ENCODE data around the gene BRINP3. TPM values are rescaled to one million over a fixed set of nuclear protein-coding genes. Genes with fewer than 3 reads are reported as not detected.

The BRINP3 gene
- total and polyA plus RNA-seq, 2 donors (not counting 3 experiments of a cell fraction or from before 2014, with no cell fraction given) = not detected

DNA sequence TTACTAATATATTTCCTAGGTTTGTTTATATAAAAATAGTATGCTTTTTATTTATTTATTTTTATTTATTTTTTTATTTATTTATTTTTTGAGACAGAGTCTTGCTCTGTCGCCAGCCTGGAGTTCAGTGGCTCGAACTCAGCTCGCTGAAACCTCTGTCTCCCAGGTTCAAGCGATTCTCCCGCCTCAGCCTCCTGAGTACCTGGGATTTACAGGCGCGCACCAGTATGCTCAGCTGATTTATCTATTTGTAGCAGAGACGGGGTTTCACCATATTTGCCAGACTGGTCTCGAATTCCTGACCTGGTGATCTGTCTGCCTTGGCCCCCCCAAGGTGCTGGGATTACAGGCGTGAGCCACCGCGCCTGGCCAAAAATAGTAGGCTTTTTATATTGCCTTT is 33.2 kb downstream of the BRINP3 start:
- BruUV-seq (replicated peaks) = no TSS peak
- Histone ChIP-seq H3K4me2 (ENCODE audit: insufficient read depth, low read length) (no peak overlapping the region), H3K4me1 (ENCODE audit: control insufficient read depth, extremely low read depth, insufficient read depth, low read length) (no peaks in the 10 kb centered on the region), H2AFZ (ENCODE audit: low read depth, low read length) (no peak overlapping the region), H3K9me3 (replicated peaks; ENCODE audit: control insufficient read depth, insufficient read depth, low read length) (no peaks in the 10 kb centered on the region), H3K27ac (ENCODE audit: insufficient read depth, low read depth, low read length) (no peak overlapping the region), H3K79me2 (ENCODE audit: control insufficient read depth, insufficient read depth, low read length) (no peaks in the 10 kb centered on the region), H3K27me3 (ENCODE audit: control insufficient read depth in 2 of 2, insufficient read depth in 2 of 2, low read length in 2 of 2) (no peaks in the 10 kb centered on the region), H3K9ac (replicated peaks; ENCODE audit: extremely low read depth, insufficient read depth, low read length) (no peak overlapping the region), H3K36me3 (ENCODE audit: control insufficient read depth in 2 of 2, extremely low read depth in 1 of 2, insufficient read depth in 2 of 2, low read length in 2 of 2) (no peaks in the 10 kb centered on the region), H4K20me1 (replicated peaks; ENCODE audit: control insufficient read depth, extremely low read depth, insufficient read depth, low read length) (no peaks in the 10 kb centered on the region), H3K4me3 (replicated peaks in 1 of 3; ENCODE audit: insufficient read depth in 1 of 3, low read depth in 1 of 3, low read length in 3 of 3) (no peak overlapping the region), H3K9me1 (replicated peaks; ENCODE audit: control insufficient read depth, extremely low read depth, insufficient read depth, low read length) (no peaks in the 10 kb centered on the region)
- ChIA-PET POLR2A (no interaction called here), CTCF (no interaction called here)
- no peak for FAIRE-seq
- intact Hi-C loops (cut with micrococcal nuclease) (no loop called here), dilution Hi-C loops (cut with MboI; ENCODE audit: extremely low pct_ligation_motif_present, low sequenced_read_pairs) (no loop called here)
- DNase-seq (ENCODE audit: low read depth, low spot score) = no peak
- TF ChIP-seq, protein P1, sequence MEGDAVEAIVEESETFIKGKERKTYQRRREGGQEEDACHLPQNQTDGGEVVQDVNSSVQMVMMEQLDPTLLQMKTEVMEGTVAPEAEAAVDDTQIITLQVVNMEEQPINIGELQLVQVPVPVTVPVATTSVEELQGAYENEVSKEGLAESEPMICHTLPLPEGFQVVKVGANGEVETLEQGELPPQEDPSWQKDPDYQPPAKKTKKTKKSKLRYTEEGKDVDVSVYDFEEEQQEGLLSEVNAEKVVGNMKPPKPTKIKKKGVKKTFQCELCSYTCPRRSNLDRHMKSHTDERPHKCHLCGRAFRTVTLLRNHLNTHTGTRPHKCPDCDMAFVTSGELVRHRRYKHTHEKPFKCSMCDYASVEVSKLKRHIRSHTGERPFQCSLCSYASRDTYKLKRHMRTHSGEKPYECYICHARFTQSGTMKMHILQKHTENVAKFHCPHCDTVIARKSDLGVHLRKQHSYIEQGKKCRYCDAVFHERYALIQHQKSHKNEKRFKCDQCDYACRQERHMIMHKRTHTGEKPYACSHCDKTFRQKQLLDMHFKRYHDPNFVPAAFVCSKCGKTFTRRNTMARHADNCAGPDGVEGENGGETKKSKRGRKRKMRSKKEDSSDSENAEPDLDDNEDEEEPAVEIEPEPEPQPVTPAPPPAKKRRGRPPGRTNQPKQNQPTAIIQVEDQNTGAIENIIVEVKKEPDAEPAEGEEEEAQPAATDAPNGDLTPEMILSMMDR (IDR thresholded peaks at IDR 0.05; ENCODE audit: extremely low read depth in 1 of 2, insufficient read depth in 1 of 2, low read depth in 1 of 2, low read length in 2 of 2) = no peak
- TF ChIP-seq JUN (IDR thresholded peaks at IDR 0.05; ENCODE audit: borderline replicate concordance, insufficient read depth, insufficient read length, low read depth) = no peak
- no peak for TF ChIP-seq FOS (IDR thresholded peaks at IDR 0.05; ENCODE audit: borderline replicate concordance, insufficient read depth, low read length)
- TF ChIP-seq, protein P2, sequence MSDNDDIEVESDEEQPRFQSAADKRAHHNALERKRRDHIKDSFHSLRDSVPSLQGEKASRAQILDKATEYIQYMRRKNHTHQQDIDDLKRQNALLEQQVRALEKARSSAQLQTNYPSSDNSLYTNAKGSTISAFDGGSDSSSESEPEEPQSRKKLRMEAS (IDR thresholded peaks at IDR 0.05; ENCODE audit: insufficient read depth, insufficient read length) = no peak
- TF ChIP-seq POLR2AphosphoS5 (IDR thresholded peaks at IDR 0.05; ENCODE audit: insufficient read depth, low read depth, low read length) = no peak
- TF ChIP-seq MYC (IDR thresholded peaks at IDR 0.05; ENCODE audit: low read depth, low read length) = no peak
- TF ChIP-seq EZH2 (IDR thresholded peaks at IDR 0.05; ENCODE audit: borderline replicate concordance, low read depth, low read length, severe bottlenecking) = no peak
- TF ChIP-seq POLR2A (IDR thresholded peaks at IDR 0.05; ENCODE audit: low read depth, low read length) = no peak
- TF ChIP-seq GATA2 (IDR thresholded peaks at IDR 0.05; ENCODE audit: insufficient read depth, insufficient read length, low read depth, low read length) = no peak

Measured in endothelial cell of umbilical vein (primary cell).